ENCODE results near the gene BMF. TPM values are rescaled to one million over a fixed set of nuclear protein-coding genes. Genes with fewer than 3 reads are reported as not detected.

The BMF gene
- total RNA-seq, 2 experiments from 2014 or later, result 4.8 to 11.1 TPM

DNA sequence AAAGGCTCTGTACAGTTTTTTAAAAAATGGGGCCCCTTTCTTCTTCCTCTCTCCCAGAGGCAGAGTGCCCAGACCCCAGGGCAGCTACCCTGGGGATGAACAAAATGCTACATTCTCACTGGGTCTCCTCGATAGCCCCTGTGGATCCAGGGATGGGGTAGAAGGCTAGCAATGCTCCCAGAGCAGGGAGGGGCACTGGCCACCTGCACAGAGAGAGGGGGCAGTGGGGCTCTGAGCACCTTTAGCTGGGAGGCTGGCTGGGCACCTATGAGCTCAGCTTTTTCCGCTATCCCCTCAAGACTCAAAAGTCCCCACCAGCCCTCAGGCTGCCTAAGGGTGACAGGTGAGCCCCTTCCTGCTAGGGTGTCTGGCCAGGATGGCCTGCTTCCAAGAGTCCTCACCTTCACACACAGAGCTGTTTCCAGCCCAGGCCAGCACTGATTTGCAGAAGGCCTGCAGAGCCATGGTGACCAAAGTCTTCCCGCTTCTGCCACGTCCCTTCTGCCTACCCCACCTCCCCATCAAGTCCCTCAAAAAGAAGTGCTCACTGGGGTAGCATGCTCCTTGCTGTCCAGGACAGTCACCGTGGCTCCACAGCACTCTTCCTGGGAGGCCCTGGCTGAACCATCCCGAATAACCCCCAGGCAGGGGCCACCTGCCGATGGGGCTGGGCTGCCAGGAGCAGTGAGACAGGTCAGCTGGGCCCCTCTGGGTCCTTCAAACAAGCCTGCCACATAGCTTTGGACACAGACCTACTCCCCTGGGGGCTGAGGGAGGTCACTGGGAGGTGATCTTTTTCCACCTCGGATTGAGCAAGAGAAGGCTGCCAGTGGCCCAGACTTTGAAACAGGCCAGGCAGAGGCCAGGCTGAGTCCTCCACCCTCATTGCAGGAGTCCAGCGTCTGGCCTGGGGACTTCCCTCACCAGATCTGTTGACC, 20.4 kb downstream of the BMF start:
- no peak overlapping the region for H3K4me2 ChIP-seq (ENCODE audit: low read length)
- no peaks in the 10 kb centered on the region for H3K79me2 ChIP-seq (ENCODE audit: insufficient read depth, low read depth, low read length)
- no peaks in the 10 kb centered on the region for H3K9me3 ChIP-seq (ENCODE audit: low read length)
- H3K4me3 ChIP-seq (ENCODE audit: low read depth, low read length, poor library complexity, severe bottlenecking), result no peak overlapping the region
- intact Hi-C loops (cut with micrococcal nuclease; ENCODE audit: unreplicated experiment), result no loop called here
- H3K9me2 ChIP-seq (ENCODE audit: insufficient read depth, low read length), result no peaks in the 10 kb centered on the region
- H2AFZ ChIP-seq (ENCODE audit: low read length), result no peak overlapping the region
- no peak for DNase-seq (ENCODE audit: low spot score)
- H3K27ac ChIP-seq (ENCODE audit: low read depth, low read length, poor library complexity, severe bottlenecking), result no peak overlapping the region
- ChIA-PET CTCF (ENCODE audit: unreplicated experiment) (interaction anchor here (0.5 to 0.9 kb wide), 2 partner anchors 9 kb away, joined by 3 read pairs; no protein-coding TSS in a partner anchor), POLR2A (interaction anchor here (1.7 kb wide), 1 partner anchor 11 kb away, joined by 7 read pairs; no protein-coding TSS in a partner anchor)
- peaks cover 36% of the 10 kb centered on the region for H3K4me1 ChIP-seq (ENCODE audit: insufficient read depth, low read length, poor library complexity, severe bottlenecking)
- no TSS peak for BruUV-seq (replicated peaks)
- no peaks in the 10 kb centered on the region for H3K36me3 ChIP-seq (ENCODE audit: insufficient read depth, low read length)
- H4K20me1 ChIP-seq (ENCODE audit: insufficient read depth, low read length), result no peaks in the 10 kb centered on the region
- TF ChIP-seq, protein P1, sequence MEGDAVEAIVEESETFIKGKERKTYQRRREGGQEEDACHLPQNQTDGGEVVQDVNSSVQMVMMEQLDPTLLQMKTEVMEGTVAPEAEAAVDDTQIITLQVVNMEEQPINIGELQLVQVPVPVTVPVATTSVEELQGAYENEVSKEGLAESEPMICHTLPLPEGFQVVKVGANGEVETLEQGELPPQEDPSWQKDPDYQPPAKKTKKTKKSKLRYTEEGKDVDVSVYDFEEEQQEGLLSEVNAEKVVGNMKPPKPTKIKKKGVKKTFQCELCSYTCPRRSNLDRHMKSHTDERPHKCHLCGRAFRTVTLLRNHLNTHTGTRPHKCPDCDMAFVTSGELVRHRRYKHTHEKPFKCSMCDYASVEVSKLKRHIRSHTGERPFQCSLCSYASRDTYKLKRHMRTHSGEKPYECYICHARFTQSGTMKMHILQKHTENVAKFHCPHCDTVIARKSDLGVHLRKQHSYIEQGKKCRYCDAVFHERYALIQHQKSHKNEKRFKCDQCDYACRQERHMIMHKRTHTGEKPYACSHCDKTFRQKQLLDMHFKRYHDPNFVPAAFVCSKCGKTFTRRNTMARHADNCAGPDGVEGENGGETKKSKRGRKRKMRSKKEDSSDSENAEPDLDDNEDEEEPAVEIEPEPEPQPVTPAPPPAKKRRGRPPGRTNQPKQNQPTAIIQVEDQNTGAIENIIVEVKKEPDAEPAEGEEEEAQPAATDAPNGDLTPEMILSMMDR (conservative IDR thresholded peaks at IDR 0.05; ENCODE audit: low read length), result no peak
- no peak for TF ChIP-seq EZH2phosphoT487 (IDR thresholded peaks at IDR 0.05; ENCODE audit: borderline replicate concordance, low read depth, low read length)

DNA sequence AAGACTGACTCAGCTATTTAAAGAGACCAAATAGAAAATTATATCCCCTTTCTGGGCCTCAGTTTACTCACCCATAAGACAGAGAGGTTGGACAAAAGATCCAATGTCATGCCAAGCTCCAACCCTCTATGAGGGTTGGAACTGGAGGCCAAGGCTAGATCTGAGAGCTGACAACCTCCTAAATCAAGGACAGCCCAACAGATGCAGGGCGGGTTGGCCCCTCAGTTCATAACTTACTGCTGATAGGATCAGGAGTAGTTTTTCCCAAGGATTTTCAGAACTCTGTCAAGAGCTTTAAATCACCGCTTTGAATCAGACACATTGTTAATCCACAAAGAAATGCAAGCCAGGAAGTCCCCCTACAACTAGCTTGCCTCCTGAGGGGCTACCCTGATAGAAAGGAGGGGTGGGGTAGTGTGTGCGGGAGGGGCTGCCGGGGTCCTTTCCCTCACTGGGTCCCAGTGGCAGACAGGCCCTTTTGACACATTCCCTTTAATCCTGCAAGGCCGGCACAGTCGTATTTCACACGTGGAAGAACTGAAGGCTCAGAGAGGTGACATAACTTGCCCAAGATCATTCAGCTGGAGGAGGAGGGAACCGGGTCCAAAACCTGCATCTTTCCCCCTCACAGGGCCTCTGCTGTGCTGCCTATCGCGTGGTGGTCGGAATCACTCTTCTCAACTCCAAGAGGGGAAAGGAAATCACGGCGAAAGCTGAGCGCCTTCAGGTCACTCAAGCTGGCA, 21.4 kb downstream of the BMF start:
- Histone ChIP-seq H3K79me2 (ENCODE audit: insufficient read depth, low read depth, low read length) (no peaks in the 10 kb centered on the region), H4K20me1 (ENCODE audit: insufficient read depth, low read length) (no peaks in the 10 kb centered on the region), H3K36me3 (ENCODE audit: insufficient read depth, low read length) (no peaks in the 10 kb centered on the region), H3K9me3 (ENCODE audit: low read length) (no peaks in the 10 kb centered on the region), H2AFZ (ENCODE audit: low read length) (no peak overlapping the region), H3K4me3 (ENCODE audit: low read depth, low read length, poor library complexity, severe bottlenecking) (no peak overlapping the region), H3K4me1 (ENCODE audit: insufficient read depth, low read length, poor library complexity, severe bottlenecking) (peaks cover 36% of the 10 kb centered on the region), H3K4me2 (ENCODE audit: low read length) (no peak overlapping the region), H3K9me2 (ENCODE audit: insufficient read depth, low read length) (no peaks in the 10 kb centered on the region), H3K27ac (ENCODE audit: low read depth, low read length, poor library complexity, severe bottlenecking) (no peak overlapping the region)
- intact Hi-C loops (cut with micrococcal nuclease; ENCODE audit: unreplicated experiment), result no loop called here
- TF ChIP-seq, protein P1 (conservative IDR thresholded peaks at IDR 0.05; ENCODE audit: low read length), result no peak
- no peak for TF ChIP-seq EZH2phosphoT487 (IDR thresholded peaks at IDR 0.05; ENCODE audit: borderline replicate concordance, low read depth, low read length)
- DNase-seq (ENCODE audit: low spot score), result no peak
- POLR2A ChIA-PET, result interaction anchor here (0.6 to 2.1 kb wide), 4 partner anchors 9 to 20 kb away, joined by 3 to 13 read pairs (median 5); no protein-coding TSS in a partner anchor
- BruUV-seq (replicated peaks), result no TSS peak
- CTCF ChIA-PET (ENCODE audit: unreplicated experiment), result interaction anchor here (0.5 to 0.9 kb wide), 2 partner anchors 8 to 10 kb away, joined by 3 read pairs; no protein-coding TSS in a partner anchor
